SK-N-SH (cell line): ENCODE data around the gene TLCD2. TPM values are rescaled to one million over a fixed set of nuclear protein-coding genes. Genes with fewer than 3 reads are reported as not detected.

Source experiments
- CTCF ChIA-PET: fragments of 300-600, 350-600 bp; formaldehyde crosslinking; extraction: SDS; loops from one replicate; lab custom pipeline; 2021; lab: Yijun Ruan, JAX
- POLR2A ChIA-PET: fragments of 350-600 bp; sonication (Branson Sonifier 250); formaldehyde crosslinking; extraction: SDS; loops from one replicate; lab custom pipeline; 2020; ENCODE audit warnings: antibody characterized with exemption, inconsistent platforms; lab: Yijun Ruan, JAX
- DNase-seq: peaks from one replicate; pipeline ENCODE4 v3.0.0; 2012
- H2AFZ ChIP-seq: fragments of 200-600 bp; sonication (generic); 2 replicates; pipeline ENCODE4 v1.8.1; 2016; ENCODE audit warnings: antibody characterized with exemption, mild to moderate bottlenecking, low read depth
- H3F3A ChIP-seq: fragments of 200-600 bp; sonication (generic); replicated peaks from 2 replicates; pipeline ENCODE3; 2016; ENCODE audit warnings: antibody characterized with exemption, mild to moderate bottlenecking; ENCODE audit not compliant: insufficient read depth
- H3K27ac ChIP-seq, 2 experiments: fragments of 200-500 bp in 1 of 2; fragments of 200-600 bp in 1 of 2; sonication (Bioruptor generic) in 1 of 2; sonication (generic), shearing (Covaris generic) in 1 of 2; 2 replicates each; pipeline versions ENCODE4 v1.5.1 to v1.6.1; 2014 to 2016; ENCODE audit warnings: low read depth in 2 of 2, inconsistent platforms in 1 of 2, low read length in 1 of 2, mild to moderate bottlenecking in 1 of 2, mixed read lengths in 1 of 2
- H3K27me3 ChIP-seq: fragments of 200-600 bp; sonication (generic), shearing (Covaris generic); 2 replicates; pipeline ENCODE4 v1.6.1; 2016; ENCODE audit warnings: mixed run types; ENCODE audit not compliant: insufficient read depth
- H3K36me3 ChIP-seq, 2 experiments: fragments of 200-500 bp in 1 of 2; fragments of 200-600 bp in 1 of 2; sonication (Bioruptor generic) in 1 of 2; sonication (generic) in 1 of 2; replicated peaks in 1 of 2; 2 replicates each; pipeline versions ENCODE3 to v1.5.1; 2014 to 2016; ENCODE audit warnings: low read length in 1 of 2, mild to moderate bottlenecking in 1 of 2; ENCODE audit not compliant: insufficient read depth in 2 of 2, control insufficient read depth in 1 of 2
- H3K4me1 ChIP-seq, 2 experiments: fragments of 200-500 bp in 1 of 2; fragments of 200-600 bp in 1 of 2; sonication (Bioruptor generic) in 1 of 2; sonication (generic), shearing (Covaris generic) in 1 of 2; 2 replicates each; pipeline versions ENCODE4 v1.5.1 to v1.6.1; 2014 to 2016; ENCODE audit warnings: low read depth in 1 of 2, low read length in 1 of 2, mixed run types in 1 of 2; ENCODE audit not compliant: insufficient read depth in 2 of 2, control insufficient read depth in 1 of 2
- H3K4me2 ChIP-seq: fragments of 200-600 bp; sonication (generic), shearing (Covaris generic); 2 replicates; pipeline ENCODE4 v1.6.1; 2017; ENCODE audit warnings: mixed run types
- H3K4me3 ChIP-seq, 2 experiments: fragments of 200-500 bp in 1 of 2; fragments of 200-600 bp in 1 of 2; sonication (Bioruptor generic) in 1 of 2; sonication (generic), shearing (Covaris generic) in 1 of 2; 2 replicates each; pipeline versions ENCODE4 v1.5.1 to v1.8.1; 2014 to 2016; ENCODE audit warnings: low read depth in 2 of 2, inconsistent platforms in 1 of 2, low read length in 1 of 2, mild to moderate bottlenecking in 1 of 2, mixed read lengths in 1 of 2, moderate library complexity in 1 of 2
- H3K79me2 ChIP-seq: fragments of 200-600 bp; sonication (generic); 2 replicates; pipeline ENCODE4 v1.8.1; 2017; ENCODE audit warnings: mild to moderate bottlenecking; ENCODE audit not compliant: insufficient read depth
- H3K9ac ChIP-seq: fragments of 200-600 bp; sonication (generic); 2 replicates; pipeline ENCODE4 v1.6.1; 2017; ENCODE audit warnings: mixed run types
- H3K9me2 ChIP-seq: fragments of 200-600 bp; sonication (generic); 2 replicates; pipeline ENCODE4 v1.6.1; 2017; ENCODE audit warnings: mixed run types
- H3K9me3 ChIP-seq: fragments of 200-600 bp; sonication (generic); 2 replicates; pipeline ENCODE4 v1.6.1; 2017; ENCODE audit warnings: mixed run types, mild to moderate bottlenecking, moderate library complexity
- H4K20me1 ChIP-seq: fragments of 200-600 bp; sonication (generic); 2 replicates; pipeline ENCODE4 v1.6.1; 2017; ENCODE audit warnings: mild to moderate bottlenecking, mixed run types; ENCODE audit not compliant: insufficient read depth
- CHD2 ChIP-seq: fragments of 150-350 bp; IDR thresholded peaks from 2 replicates; pipeline ENCODE4 v1.6.1; 2018; ENCODE audit warnings: low read length; ENCODE audit not compliant: partially characterized antibody
- EP300 ChIP-seq, 2 experiments: IDR thresholded peaks; 2 replicates each; pipeline versions ENCODE4 v1.4.0 to v1.6.1; 2012; ENCODE audit warnings: borderline replicate concordance in 1 of 2, low read depth in 1 of 2, low read length in 1 of 2
- MXI1 ChIP-seq: IDR thresholded peaks from 2 replicates; pipeline ENCODE4 v1.6.1; 2012; ENCODE audit warnings: mild to moderate bottlenecking, low read depth, low read length, improper control_type of control experiment
- PBX3 ChIP-seq: IDR thresholded peaks from 2 replicates; pipeline ENCODE4; 2012
- TAF1 ChIP-seq: IDR thresholded peaks from 2 replicates; pipeline ENCODE4 v1.6.1; 2012; ENCODE audit warnings: low read depth, mild to moderate bottlenecking, low read length, moderate library complexity, borderline replicate concordance
- ZBTB33 ChIP-seq: IDR thresholded peaks from 2 replicates; pipeline ENCODE4 v1.4.0; 2012; ENCODE audit warnings: low read depth, borderline replicate concordance
- WGBS: methylation state at CpG from one replicate; pipeline ENCODE4 v1.1.6; 2017; ENCODE audit warnings: low lambda C conversion rate; 5-methylcytosine and 5-hydroxymethylcytosine counted together
- polyA plus RNA-seq, 3 experiments: library from polyadenylated mRNA; depleted of rRNA; stranded (reverse); fragments of >200 nt; gene quantifications; 2 replicates each; pipeline ENCODE4 v1.2.3, GENCODE V29; 2012
- TF ChIP-seq, protein P1 (sequence below): fragments of 150-350 bp; IDR thresholded peaks from 2 replicates; pipeline ENCODE4 v1.6.1; 2016; ENCODE audit warnings: mild to moderate bottlenecking, low read depth, low read length
- TF ChIP-seq, protein P2 (sequence below): fragments of 200-600 bp; sonication (generic); IDR thresholded peaks from 2 replicates; pipeline ENCODE4 v1.6.1; 2017; ENCODE audit warnings: antibody characterized with exemption, mild to moderate bottlenecking, moderate library complexity

The TLCD2 gene
- polyA plus RNA-seq, 1 of the 3 experiments (the other 2 are of a cell fraction) = 1.3 TPM

DNA sequence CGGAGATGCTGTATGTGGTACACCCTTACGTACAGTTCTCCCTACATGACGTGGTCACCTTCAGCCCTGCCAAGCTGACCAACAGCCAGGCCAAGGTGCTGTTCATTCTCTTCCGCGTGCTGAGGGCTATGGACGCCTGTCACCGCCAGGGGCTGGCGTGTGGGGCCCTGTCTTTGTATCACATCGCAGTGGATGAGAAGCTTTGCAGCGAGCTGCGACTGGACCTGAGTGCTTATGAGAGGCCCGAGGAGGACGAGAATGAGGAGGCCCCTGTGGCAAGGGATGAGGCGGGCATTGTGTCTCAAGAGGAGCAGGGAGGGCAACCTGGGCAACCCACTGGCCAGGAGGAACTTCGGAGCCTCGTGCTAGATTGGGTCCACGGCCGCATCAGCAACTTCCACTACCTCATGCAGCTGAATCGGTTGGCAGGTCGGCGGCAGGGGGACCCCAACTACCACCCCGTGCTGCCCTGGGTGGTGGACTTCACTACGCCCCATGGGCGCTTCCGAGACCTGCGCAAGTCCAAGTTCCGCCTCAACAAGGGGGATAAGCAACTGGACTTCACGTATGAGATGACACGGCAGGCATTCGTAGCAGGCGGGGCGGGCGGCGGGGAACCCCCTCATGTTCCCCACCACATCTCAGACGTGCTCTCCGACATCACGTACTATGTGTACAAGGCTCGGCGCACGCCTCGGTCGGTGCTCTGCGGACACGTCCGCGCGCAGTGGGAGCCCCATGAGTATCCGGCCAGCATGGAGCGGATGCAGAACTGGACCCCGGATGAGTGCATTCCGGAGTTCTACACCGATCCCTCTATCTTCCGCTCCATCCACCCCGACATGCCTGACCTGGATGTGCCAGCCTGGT lies 15.7 kb upstream of the TLCD2 start:
- TF ChIP-seq ZBTB33 (no peak), PBX3 (no peak), EP300 (IDR thresholded peaks at IDR 0.05; ENCODE audit: borderline replicate concordance in 1 of 2, low read depth in 1 of 2, low read length in 1 of 2) (no peak)
- TF ChIP-seq, protein P1, sequence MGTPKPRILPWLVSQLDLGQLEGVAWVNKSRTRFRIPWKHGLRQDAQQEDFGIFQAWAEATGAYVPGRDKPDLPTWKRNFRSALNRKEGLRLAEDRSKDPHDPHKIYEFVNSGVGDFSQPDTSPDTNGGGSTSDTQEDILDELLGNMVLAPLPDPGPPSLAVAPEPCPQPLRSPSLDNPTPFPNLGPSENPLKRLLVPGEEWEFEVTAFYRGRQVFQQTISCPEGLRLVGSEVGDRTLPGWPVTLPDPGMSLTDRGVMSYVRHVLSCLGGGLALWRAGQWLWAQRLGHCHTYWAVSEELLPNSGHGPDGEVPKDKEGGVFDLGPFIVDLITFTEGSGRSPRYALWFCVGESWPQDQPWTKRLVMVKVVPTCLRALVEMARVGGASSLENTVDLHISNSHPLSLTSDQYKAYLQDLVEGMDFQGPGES = no peak
- TF ChIP-seq, all 33 proteins: peak for 0
- Histone ChIP-seq H3K79me2 (peaks cover 4% of the 10 kb centered on the region; the same call in 1 of the 2 replicates), H3K36me3 (peaks cover 0 to 31% of the 10 kb centered on the region in 2 experiments), H3K27ac (no peak overlapping the region), H3K9me3 (no peaks in the 10 kb centered on the region), H3F3A (peaks cover 10% of the 10 kb centered on the region), H4K20me1 (no peaks in the 10 kb centered on the region), H3K4me3 (peak overlapping the region in 1 of 2 experiments; percentile 68; a peak in 1 of 4 replicates), H2AFZ (no peak overlapping the region), H3K4me1 (peaks cover 0 to 8% of the 10 kb centered on the region in 2 experiments; a peak in 2 of 4 replicates), H3K9me2 (no peaks in the 10 kb centered on the region), H3K9ac (no peak overlapping the region), H3K4me2 (peak overlapping the region; percentile 98), H3K27me3 (no peaks in the 10 kb centered on the region)
- ChIA-PET POLR2A (interaction anchor here (1.6 kb wide), 2 partner anchors 9 to 58 kb away, joined by 5 read pairs; no protein-coding TSS in a partner anchor), CTCF (interaction anchor here (0.6 to 0.8 kb wide), 3 partner anchors 58 to 519 kb away, joined by 3 to 4 read pairs (median 4); no protein-coding TSS in a partner anchor)
- 96% methylated on average over 34 of the region's 54 CpGs for WGBS
- peak; percentile 20 for DNase-seq

DNA sequence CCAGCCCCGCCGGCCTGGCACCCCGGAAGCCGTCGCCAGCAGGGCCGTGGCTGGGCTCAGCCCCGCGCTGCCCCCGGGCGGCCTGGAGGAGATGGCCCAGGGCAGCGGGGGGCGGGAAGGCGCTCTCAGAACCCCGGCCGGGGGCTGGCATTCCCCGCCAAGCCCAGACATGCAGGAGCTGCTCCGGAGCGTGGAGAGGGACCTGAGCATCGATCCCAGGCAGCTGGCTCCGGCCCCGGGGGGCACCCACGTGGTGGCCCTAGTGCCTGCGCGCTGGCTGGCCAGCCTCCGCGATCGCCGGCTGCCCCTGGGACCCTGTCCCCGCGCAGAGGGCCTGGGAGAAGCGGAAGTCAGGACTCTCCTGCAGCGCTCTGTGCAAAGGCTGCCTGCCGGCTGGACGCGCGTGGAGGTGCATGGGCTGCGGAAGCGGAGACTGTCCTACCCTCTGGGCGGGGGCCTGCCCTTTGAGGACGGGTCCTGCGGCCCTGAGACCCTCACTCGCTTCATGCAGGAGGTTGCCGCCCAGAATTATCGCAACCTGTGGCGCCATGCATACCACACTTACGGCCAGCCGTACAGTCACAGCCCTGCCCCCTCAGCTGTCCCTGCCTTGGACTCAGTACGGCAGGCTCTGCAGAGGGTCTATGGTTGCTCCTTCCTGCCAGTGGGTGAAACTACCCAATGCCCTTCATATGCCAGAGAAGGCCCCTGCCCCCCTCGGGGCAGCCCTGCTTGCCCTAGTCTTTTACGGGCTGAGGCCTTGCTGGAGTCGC lies 14.9 kb upstream of the TLCD2 start:
- Histone ChIP-seq H3K9ac (peak overlapping the region; percentile 66; the same call in 1 of the 2 replicates), H3K36me3 (peaks cover 0 to 24% of the 10 kb centered on the region in 2 experiments), H3K27ac (peak overlapping the region in 1 of 2 experiments; percentile 51; a peak in 2 of 4 replicates), H3K9me2 (no peaks in the 10 kb centered on the region), H3K4me2 (peak overlapping the region; percentile 98), H3K27me3 (no peaks in the 10 kb centered on the region), H2AFZ (peak overlapping the region; percentile 100; the same call in 1 of the 2 replicates), H3K9me3 (no peaks in the 10 kb centered on the region), H3K4me1 (peaks cover 0 to 10% of the 10 kb centered on the region in 2 experiments; a peak in 2 of 4 replicates), H3K4me3 (peak overlapping the region; percentile 64 to 68), H4K20me1 (no peaks in the 10 kb centered on the region), H3K79me2 (peaks cover 4% of the 10 kb centered on the region; the same call in 1 of the 2 replicates), H3F3A (peaks cover 15% of the 10 kb centered on the region)
- DNase-seq = peak; percentile 81
- 0% methylated on average over 1 of the region's 51 CpGs for WGBS
- ChIA-PET POLR2A (interaction anchor here (0.9 to 1.6 kb wide), 3 partner anchors 9 to 59 kb away, joined by 3 to 6 read pairs (median 5); partner anchors contain the start of gene SERPINF1), CTCF (interaction anchor here (0.8 to 1.5 kb wide), 6 partner anchors 12 to 157 kb away, joined by 3 to 4 read pairs (median 3); no protein-coding TSS in a partner anchor)
- TF ChIP-seq, protein P2, sequence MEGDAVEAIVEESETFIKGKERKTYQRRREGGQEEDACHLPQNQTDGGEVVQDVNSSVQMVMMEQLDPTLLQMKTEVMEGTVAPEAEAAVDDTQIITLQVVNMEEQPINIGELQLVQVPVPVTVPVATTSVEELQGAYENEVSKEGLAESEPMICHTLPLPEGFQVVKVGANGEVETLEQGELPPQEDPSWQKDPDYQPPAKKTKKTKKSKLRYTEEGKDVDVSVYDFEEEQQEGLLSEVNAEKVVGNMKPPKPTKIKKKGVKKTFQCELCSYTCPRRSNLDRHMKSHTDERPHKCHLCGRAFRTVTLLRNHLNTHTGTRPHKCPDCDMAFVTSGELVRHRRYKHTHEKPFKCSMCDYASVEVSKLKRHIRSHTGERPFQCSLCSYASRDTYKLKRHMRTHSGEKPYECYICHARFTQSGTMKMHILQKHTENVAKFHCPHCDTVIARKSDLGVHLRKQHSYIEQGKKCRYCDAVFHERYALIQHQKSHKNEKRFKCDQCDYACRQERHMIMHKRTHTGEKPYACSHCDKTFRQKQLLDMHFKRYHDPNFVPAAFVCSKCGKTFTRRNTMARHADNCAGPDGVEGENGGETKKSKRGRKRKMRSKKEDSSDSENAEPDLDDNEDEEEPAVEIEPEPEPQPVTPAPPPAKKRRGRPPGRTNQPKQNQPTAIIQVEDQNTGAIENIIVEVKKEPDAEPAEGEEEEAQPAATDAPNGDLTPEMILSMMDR = 0 out of 2 replicates have a peak, but pooled peaks have one; percentile 5
- TF ChIP-seq TAF1 (peak; percentile 2; the same call in 1 of the 2 replicates), CHD2 (no peak), MXI1 (peak; percentile 11; the same call in 1 of the 2 replicates)
